ENCODE measurements around the gene RNF41. TPM values are rescaled to one million over a fixed set of nuclear protein-coding genes. Genes with fewer than 3 reads are reported as not detected.
A peak's percentile ranks its signal among the peaks of the same experiment; 100 is the strongest.

RNF41 gene
- total and polyA plus RNA-seq, 2 of the 13 experiments (the other 11 are each of a cell fraction or from before 2014, with no cell fraction given): 27.1 to 39.4 TPM

DNA sequence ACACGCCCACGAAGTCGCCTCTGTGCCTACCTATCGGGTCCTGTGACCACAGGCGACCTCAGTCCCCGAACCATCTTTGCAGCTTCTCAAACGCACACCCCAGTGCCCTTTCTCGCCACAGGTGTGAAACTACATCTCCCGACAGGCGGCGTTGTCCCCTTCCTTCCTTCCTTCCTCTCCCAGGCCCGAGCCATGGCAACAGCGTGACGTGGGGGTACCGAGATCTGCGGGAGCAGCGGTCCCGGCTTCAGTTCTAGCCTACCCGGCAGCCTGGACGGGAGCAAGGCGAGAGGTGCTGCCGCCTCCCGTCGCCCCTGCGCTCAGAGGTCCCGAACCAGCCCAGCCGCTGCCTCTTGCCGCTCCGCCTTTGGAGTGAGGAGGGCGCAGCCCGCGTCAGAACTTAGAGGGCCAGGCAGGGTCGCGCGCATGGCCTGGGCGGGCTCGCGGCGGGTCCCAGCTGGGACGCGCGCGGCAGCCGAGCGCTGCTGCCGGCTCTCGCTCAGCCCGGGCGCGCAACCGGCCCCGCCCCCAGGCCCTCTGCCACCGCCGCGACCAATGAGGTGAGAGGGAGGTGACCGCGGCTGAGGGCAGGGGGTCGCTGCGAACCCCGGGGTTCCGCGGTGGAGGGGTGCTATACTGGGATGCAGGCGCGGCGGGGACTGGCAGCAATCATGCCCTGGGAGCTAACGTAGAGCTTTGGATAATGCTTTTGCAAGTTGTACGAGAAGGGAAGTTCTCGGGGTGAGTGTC lies 45.1 kb upstream of the RNF41 start, which contains the start of gene COQ10A (continued):
- TF ChIP-seq CHD2 (IDR thresholded peaks at IDR 0.05; ENCODE audit: low read depth, low read length): peak; percentile 52
- TF ChIP-seq PHF8 (CRISPR knock-in tag; IDR thresholded peaks at IDR 0.05): peak; percentile 95
- TF ChIP-seq, protein P1, sequence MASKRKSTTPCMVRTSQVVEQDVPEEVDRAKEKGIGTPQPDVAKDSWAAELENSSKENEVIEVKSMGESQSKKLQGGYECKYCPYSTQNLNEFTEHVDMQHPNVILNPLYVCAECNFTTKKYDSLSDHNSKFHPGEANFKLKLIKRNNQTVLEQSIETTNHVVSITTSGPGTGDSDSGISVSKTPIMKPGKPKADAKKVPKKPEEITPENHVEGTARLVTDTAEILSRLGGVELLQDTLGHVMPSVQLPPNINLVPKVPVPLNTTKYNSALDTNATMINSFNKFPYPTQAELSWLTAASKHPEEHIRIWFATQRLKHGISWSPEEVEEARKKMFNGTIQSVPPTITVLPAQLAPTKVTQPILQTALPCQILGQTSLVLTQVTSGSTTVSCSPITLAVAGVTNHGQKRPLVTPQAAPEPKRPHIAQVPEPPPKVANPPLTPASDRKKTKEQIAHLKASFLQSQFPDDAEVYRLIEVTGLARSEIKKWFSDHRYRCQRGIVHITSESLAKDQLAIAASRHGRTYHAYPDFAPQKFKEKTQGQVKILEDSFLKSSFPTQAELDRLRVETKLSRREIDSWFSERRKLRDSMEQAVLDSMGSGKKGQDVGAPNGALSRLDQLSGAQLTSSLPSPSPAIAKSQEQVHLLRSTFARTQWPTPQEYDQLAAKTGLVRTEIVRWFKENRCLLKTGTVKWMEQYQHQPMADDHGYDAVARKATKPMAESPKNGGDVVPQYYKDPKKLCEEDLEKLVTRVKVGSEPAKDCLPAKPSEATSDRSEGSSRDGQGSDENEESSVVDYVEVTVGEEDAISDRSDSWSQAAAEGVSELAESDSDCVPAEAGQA (IDR thresholded peaks at IDR 0.05; ENCODE audit: low read depth): peak; percentile 52; the same call in 1 of the 2 replicates
- TF ChIP-seq, protein P1 (CRISPR knock-in tag; IDR thresholded peaks at IDR 0.05; ENCODE audit: borderline replicate concordance): no peak
- TF ChIP-seq MIXL1 (CRISPR knock-in tag; IDR thresholded peaks at IDR 0.05): peak; percentile 16; the same call in 1 of the 2 replicates
- TF ChIP-seq PPARG (CRISPR knock-in tag; conservative IDR thresholded peaks at IDR 0.05): no peak
- peak; percentile 69; the same call in 1 of the 2 replicates for TF ChIP-seq ZBTB26 (CRISPR knock-in tag; IDR thresholded peaks at IDR 0.05; ENCODE audit: borderline replicate concordance)
- TF ChIP-seq ZNF841 (CRISPR knock-in tag; IDR thresholded peaks at IDR 0.05; ENCODE audit: borderline replicate concordance): no peak
- no peak for TF ChIP-seq PRDM15 (CRISPR knock-in tag; IDR thresholded peaks at IDR 0.05)
- TF ChIP-seq NR1H2 (CRISPR knock-in tag; IDR thresholded peaks at IDR 0.05; ENCODE audit: borderline replicate concordance, low read depth): peak; percentile 61; the same call in 1 of the 2 replicates
- TF ChIP-seq FOXM1 (CRISPR knock-in tag; IDR thresholded peaks at IDR 0.05): no peak
- 0 out of 2 replicates have a peak, but pooled peaks have one; percentile 19 for TF ChIP-seq GATA4 (IDR thresholded peaks at IDR 0.05; ENCODE audit: borderline replicate concordance, low read depth)
- TF ChIP-seq ZBTB42 (CRISPR knock-in tag; IDR thresholded peaks at IDR 0.05): 0 out of 2 replicates have a peak, but pooled peaks have one; percentile 84
- TF ChIP-seq ZC3H4 (CRISPR knock-in tag; IDR thresholded peaks at IDR 0.05; ENCODE audit: borderline replicate concordance): peak; percentile 30; the same call in 1 of the 2 replicates
- TF ChIP-seq, protein P2, sequence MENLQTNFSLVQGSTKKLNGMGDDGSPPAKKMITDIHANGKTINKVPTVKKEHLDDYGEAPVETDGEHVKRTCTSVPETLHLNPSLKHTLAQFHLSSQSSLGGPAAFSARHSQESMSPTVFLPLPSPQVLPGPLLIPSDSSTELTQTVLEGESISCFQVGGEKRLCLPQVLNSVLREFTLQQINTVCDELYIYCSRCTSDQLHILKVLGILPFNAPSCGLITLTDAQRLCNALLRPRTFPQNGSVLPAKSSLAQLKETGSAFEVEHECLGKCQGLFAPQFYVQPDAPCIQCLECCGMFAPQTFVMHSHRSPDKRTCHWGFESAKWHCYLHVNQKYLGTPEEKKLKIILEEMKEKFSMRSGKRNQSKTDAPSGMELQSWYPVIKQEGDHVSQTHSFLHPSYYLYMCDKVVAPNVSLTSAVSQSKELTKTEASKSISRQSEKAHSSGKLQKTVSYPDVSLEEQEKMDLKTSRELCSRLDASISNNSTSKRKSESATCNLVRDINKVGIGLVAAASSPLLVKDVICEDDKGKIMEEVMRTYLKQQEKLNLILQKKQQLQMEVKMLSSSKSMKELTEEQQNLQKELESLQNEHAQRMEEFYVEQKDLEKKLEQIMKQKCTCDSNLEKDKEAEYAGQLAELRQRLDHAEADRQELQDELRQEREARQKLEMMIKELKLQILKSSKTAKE (CRISPR knock-in tag; IDR thresholded peaks at IDR 0.05; ENCODE audit: borderline replicate concordance): no peak

All from HepG2 (cell line).